Ishikawa (cell line): ENCODE results near the gene DPYSL3.

Experiments used
- CEBPB ChIP-seq: IDR thresholded peaks from 2 replicates; pipeline ENCODE4 v1.6.1; 2012
- CREB1 ChIP-seq: IDR thresholded peaks from 2 replicates; pipeline ENCODE4 v1.6.1; 2012; ENCODE audit warnings: low read depth
- EGR1 ChIP-seq: IDR thresholded peaks from 2 replicates; pipeline ENCODE4 v1.6.1; 2012
- EP300 ChIP-seq: IDR thresholded peaks from 2 replicates; pipeline ENCODE4 v1.6.1; 2012; ENCODE audit warnings: borderline replicate concordance
- FOXM1 ChIP-seq: IDR thresholded peaks from 2 replicates; pipeline ENCODE4 v1.6.1; 2012; ENCODE audit warnings: low read depth, borderline replicate concordance
- MAX ChIP-seq: IDR thresholded peaks from 2 replicates; pipeline ENCODE4 v1.6.1; 2012
- NFIC ChIP-seq: IDR thresholded peaks from 2 replicates; pipeline ENCODE4 v1.6.1; 2012
- RAD21 ChIP-seq: IDR thresholded peaks from 2 replicates; pipeline ENCODE4 v1.6.1; 2012; ENCODE audit warnings: low read depth
- REST ChIP-seq: IDR thresholded peaks from 2 replicates; pipeline ENCODE4 v1.6.1; 2012; ENCODE audit warnings: low read depth, mild to moderate bottlenecking
- TAF1 ChIP-seq: IDR thresholded peaks from 2 replicates; pipeline ENCODE4 v1.6.1; 2012; ENCODE audit warnings: low read depth, mild to moderate bottlenecking
- TCF12 ChIP-seq: IDR thresholded peaks from 2 replicates; pipeline ENCODE4 v1.6.1; 2012; ENCODE audit warnings: low read depth
- TEAD4 ChIP-seq: IDR thresholded peaks from 2 replicates; pipeline ENCODE4 v1.6.1; 2012
- USF1 ChIP-seq: IDR thresholded peaks from 2 replicates; pipeline ENCODE4 v1.6.1; 2012
- YY1 ChIP-seq: IDR thresholded peaks from 2 replicates; pipeline ENCODE4 v1.6.1; 2012; ENCODE audit warnings: low read depth
- ZBTB7A ChIP-seq: IDR thresholded peaks from 2 replicates; pipeline ENCODE4 v1.6.1; 2012; ENCODE audit warnings: low read depth

DPYSL3 gene

GRCh38 chr5:147348046-147348445 lies 161.8 kb downstream of the DPYSL3 start:
- TF ChIP-seq MAX (no peak), REST (no peak), EP300 (no peak)

- no peak for TF ChIP-seq EGR1
- no peak for TF ChIP-seq YY1
- no peak for TF ChIP-seq CREB1
- TF ChIP-seq USF1, result no peak
- no peak for TF ChIP-seq EP300
- TF ChIP-seq TCF12, result no peak
- no peak for TF ChIP-seq RAD21
- TF ChIP-seq MAX, result no peak
- no peak for TF ChIP-seq TEAD4
- no peak for TF ChIP-seq REST
- no peak for TF ChIP-seq FOXM1
- no peak for TF ChIP-seq ZBTB7A
- no peak for TF ChIP-seq CEBPB
- no peak for TF ChIP-seq TAF1
- no peak for TF ChIP-seq NFIC
These were observed 163.8 kb downstream of the DPYSL3 start for GRCh38 chr5:147346006-147346561.

- TF ChIP-seq CREB1, result no peak
These were observed 165.0 kb downstream of the DPYSL3 start for GRCh38 chr5:147344861-147345260.

GRCh38 chr5:147341345-147341744 lies 168.5 kb downstream of the DPYSL3 start:
- TF ChIP-seq MAX, result no peak
- no peak for TF ChIP-seq USF1
- TF ChIP-seq TCF12, result no peak
- no peak for TF ChIP-seq EP300
- TF ChIP-seq YY1, result no peak
- TF ChIP-seq REST, result no peak
- no peak for TF ChIP-seq NFIC
- TF ChIP-seq CREB1, result no peak
- no peak for TF ChIP-seq TEAD4
- no peak for TF ChIP-seq FOXM1
- no peak for TF ChIP-seq TAF1
- no peak for TF ChIP-seq ZBTB7A
- TF ChIP-seq RAD21, result no peak
- no peak for TF ChIP-seq EGR1
- TF ChIP-seq CEBPB, result no peak

- no peak for TF ChIP-seq MAX
- TF ChIP-seq USF1, result no peak
- no peak for TF ChIP-seq TCF12
- no peak for TF ChIP-seq YY1
- TF ChIP-seq RAD21, result no peak
- no peak for TF ChIP-seq TEAD4
- TF ChIP-seq FOXM1, result no peak
- TF ChIP-seq REST, result no peak
- TF ChIP-seq ZBTB7A, result no peak
- no peak for TF ChIP-seq NFIC
- TF ChIP-seq TAF1, result no peak
- no peak for TF ChIP-seq EGR1
- no peak for TF ChIP-seq CREB1
- TF ChIP-seq CEBPB, result no peak
- TF ChIP-seq EP300, result no peak
These were observed 168.9 kb downstream of the DPYSL3 start for GRCh38 chr5:147340941-147341340.
